Panc1 (cell line): ENCODE results near the gene OMG. TPM values are rescaled to one million over a fixed set of nuclear protein-coding genes. Genes with fewer than 3 reads are reported as not detected.

Source experiments
- ATAC-seq: fragments of 200-7000 bp; cut with Tn5 transposase; 2 replicates; pipeline ENCODE4 v1.9.1; 2020; ENCODE audit warnings: mild to moderate bottlenecking, moderate library complexity
- BruUV-seq: library from RNA; stranded (reverse); fragments of 400-500 nt; replicated peaks from 2 replicates; lab custom pipeline; 2021; lab: Mats Ljungman, UMichigan
- CTCF ChIA-PET: fragments of 300-600 bp; sonication (Branson Sonifier 250); formaldehyde crosslinking; loops from one replicate; lab custom pipeline; 2022; ENCODE audit warnings: antibody characterized with exemption; lab: Charles Lee
- POLR2A ChIA-PET: fragments of 300-600 bp; sonication (Branson Sonifier 250); formaldehyde crosslinking; loops from one replicate; lab custom pipeline; 2022; ENCODE audit warnings: antibody characterized with exemption; lab: Charles Lee
- DNase-seq: peaks from one replicate; pipeline ENCODE4 v3.0.0-alpha.2; 2010; ENCODE audit warnings: low read depth, low spot score
- H3K27ac ChIP-seq: 2 replicates; pipeline ENCODE4 v1.5.1; 2011; ENCODE audit warnings: mild to moderate bottlenecking, low read length, inconsistent platforms
- H3K27me3 ChIP-seq: fragments of 200-500 bp; sonication (Bioruptor generic); 2 replicates; pipeline ENCODE4 v1.6.0; 2014; ENCODE audit warnings: low read length, inconsistent platforms; ENCODE audit not compliant: control insufficient read depth, insufficient read depth
- H3K36me3 ChIP-seq: fragments of 200-500 bp; sonication (Bioruptor generic); 2 replicates; pipeline ENCODE4 v1.5.1; 2014; ENCODE audit warnings: inconsistent platforms, mild to moderate bottlenecking, low read length, moderate library complexity; ENCODE audit not compliant: control insufficient read depth, insufficient read depth
- H3K4me1 ChIP-seq: 2 replicates; pipeline ENCODE4 v1.5.1; 2011; ENCODE audit warnings: inconsistent platforms, mild to moderate bottlenecking, low read length, moderate library complexity; ENCODE audit not compliant: control insufficient read depth, insufficient read depth
- H3K4me3 ChIP-seq, 2 experiments: 2 replicates each; pipeline ENCODE4 v1.5.1; 2011 to 2012; ENCODE audit warnings: low read depth in 2 of 2, low read length in 2 of 2, mild to moderate bottlenecking in 2 of 2, inconsistent platforms in 1 of 2, moderate library complexity in 1 of 2
- H3K9me3 ChIP-seq: fragments of 200-500 bp; sonication (Bioruptor generic); 2 replicates; pipeline ENCODE4 v1.5.1; 2014; ENCODE audit warnings: low read depth, mild to moderate bottlenecking, inconsistent platforms, low read length, moderate library complexity; ENCODE audit not compliant: control insufficient read depth, insufficient read depth
- CTCF ChIP-seq: fragments of 450-650 bp; IDR thresholded peaks from 2 replicates; pipeline ENCODE4 v1.5.1; 2017; ENCODE audit warnings: mild to moderate bottlenecking
- POLR2AphosphoS5 ChIP-seq: IDR thresholded peaks from 2 replicates; pipeline ENCODE4 v1.6.1; 2012; ENCODE audit warnings: mild to moderate bottlenecking, low read depth, low read length, moderate library complexity
- REST ChIP-seq, 2 experiments: IDR thresholded peaks; 2 replicates each; pipeline ENCODE4 v1.6.1; 2011 to 2012; ENCODE audit warnings: low read depth in 2 of 2, control low read depth in 1 of 2, low read length in 1 of 2, mild to moderate bottlenecking in 1 of 2, moderate library complexity in 1 of 2; ENCODE audit not compliant: insufficient read depth in 1 of 2
- SIN3A ChIP-seq: IDR thresholded peaks from 2 replicates; pipeline ENCODE4 v1.6.1; 2012; ENCODE audit warnings: low read depth, mild to moderate bottlenecking, low read length, moderate library complexity, borderline replicate concordance; ENCODE audit not compliant: insufficient read depth
- TCF7L2 ChIP-seq: IDR thresholded peaks from 2 replicates; pipeline ENCODE4 v1.6.1; 2011; ENCODE audit warnings: mild to moderate bottlenecking, low read depth, low read length, inconsistent platforms
- in situ Hi-C: cut with HindIII; loops from 2 replicates; pipeline ENCODE4 v1.10.0; 2016; ENCODE audit warnings: low sequenced_read_pairs, low pct_unique_long_range_greater_than_20kb
- intact Hi-C: fragments of 100-400 bp; cut with micrococcal nuclease; formaldehyde crosslinking; loops from one replicate; pipeline ENCODE4 v1.10.0; 2022; ENCODE audit not compliant: unreplicated experiment
- total RNA-seq: library from RNA; stranded (reverse); gene quantifications from one replicate; pipeline ENCODE4 v1.2.1, GENCODE V29; 2021; ENCODE audit not compliant: unreplicated experiment

The OMG gene
- total RNA-seq, 1 experiment from 2014 or later: not detected

DNA sequence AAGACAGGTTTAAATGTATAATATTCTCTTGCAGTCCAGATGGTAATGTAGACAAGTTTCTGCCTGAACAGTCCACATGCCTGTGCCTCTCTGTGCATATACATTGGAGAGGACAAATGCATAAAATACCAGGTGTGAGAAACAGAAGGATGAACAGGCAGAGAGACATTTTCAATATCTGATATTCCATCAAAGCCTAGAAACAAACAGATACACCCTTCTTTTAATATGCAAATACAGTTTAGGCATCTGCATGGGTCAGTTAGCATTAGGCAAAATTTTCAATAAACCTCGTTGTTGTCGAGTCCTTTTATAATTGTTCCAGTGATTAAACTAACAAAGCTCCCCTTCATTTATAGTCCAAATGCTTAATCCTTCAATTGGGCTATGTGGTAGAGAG is 897 bp downstream of the OMG start:
- in situ Hi-C loops: no loop called here
- no peak for DNase-seq
- intact Hi-C loops: no loop called here
- ATAC-seq: no peak
- no peaks in the 10 kb centered on the region for H3K27me3 ChIP-seq
- ChIA-PET POLR2A (no interaction called here), CTCF (no interaction called here)
- H3K4me3 ChIP-seq: no peak overlapping the region
- no TSS peak for BruUV-seq
- no peaks in the 10 kb centered on the region for H3K4me1 ChIP-seq
- H3K9me3 ChIP-seq: no peaks in the 10 kb centered on the region
- no peaks in the 10 kb centered on the region; the same call in 1 of the 2 replicates for H3K36me3 ChIP-seq
- no peak overlapping the region for H3K27ac ChIP-seq
- TF ChIP-seq SIN3A (no peak), REST (IDR thresholded peaks at IDR 0.05; ENCODE audit: insufficient read depth in 1 of 2, low read depth in 2 of 2, low read length in 1 of 2) (no peak)

- ChIA-PET CTCF (no interaction called here), POLR2A (interaction anchor here (0.7 kb wide), 1 partner anchor 287 kb away, joined by 3 read pairs; no protein-coding TSS in a partner anchor)
- TF ChIP-seq TCF7L2: no peak
- no peak for TF ChIP-seq REST (IDR thresholded peaks at IDR 0.05; ENCODE audit: insufficient read depth in 1 of 2, low read depth in 2 of 2, low read length in 1 of 2)
- no peak for TF ChIP-seq CTCF
- TF ChIP-seq SIN3A: no peak
- no peak for TF ChIP-seq POLR2AphosphoS5
- no peak for ATAC-seq
- Histone ChIP-seq H3K9me3 (no peaks in the 10 kb centered on the region), H3K36me3 (no peaks in the 10 kb centered on the region; the same call in 1 of the 2 replicates), H3K4me1 (no peaks in the 10 kb centered on the region), H3K27ac (no peak overlapping the region), H3K4me3 (no peak overlapping the region), H3K27me3 (no peaks in the 10 kb centered on the region)
- DNase-seq: no peak
- no TSS peak for BruUV-seq
- in situ Hi-C loops: no loop called here
- intact Hi-C loops: no loop called here
These were observed 1.6 kb downstream of the OMG start for GRCh38 chr17:31295489-31295871.
